Activated B cell treated with CpG ODN at 0.5 μM for 24 hours (primary cell): Measurements from ENCODE around the gene SLC9C1. TPM values are rescaled to one million over a fixed set of nuclear protein-coding genes. Genes with fewer than 3 reads are reported as not detected.
A peak's percentile ranks its signal among the peaks of the same experiment; 100 is the strongest.

Source experiments
- ATAC-seq: fragments of 200-7000 bp; cut with Tn5 transposase; one replicate; pipeline ENCODE4 v1.10.0; 2021; ENCODE audit warnings: low read depth, mild to moderate bottlenecking, moderate library complexity
- CTCF ChIA-PET: fragments of 350-600 bp; sonication (Branson Sonifier 250); formaldehyde crosslinking; loops from one replicate; lab custom pipeline; 2021; ENCODE audit warnings: antibody characterized with exemption; lab: Charles Lee
- POLR2A ChIA-PET: fragments of 350-600 bp; sonication (Branson Sonifier 250); formaldehyde crosslinking; loops from one replicate; lab custom pipeline; 2021; ENCODE audit warnings: antibody characterized with exemption; lab: Charles Lee
- DNase-seq: peaks from one replicate; pipeline ENCODE4 v3.0.0; 2022
- H3K27ac Mint-ChIP-seq: one replicate; pipeline ENCODE4 v1.8.0; 2020; ENCODE audit warnings: mixed read lengths
- H3K27me3 Mint-ChIP-seq: one replicate; pipeline ENCODE4 v1.8.0; 2021; ENCODE audit warnings: mixed read lengths
- H3K36me3 Mint-ChIP-seq: one replicate; pipeline ENCODE4 v1.8.0; 2021; ENCODE audit warnings: low read depth, mixed read lengths
- H3K4me1 Mint-ChIP-seq: one replicate; pipeline ENCODE4 v1.8.0; 2021; ENCODE audit warnings: mixed read lengths
- H3K4me3 Mint-ChIP-seq: one replicate; pipeline ENCODE4 v1.8.0; 2020; ENCODE audit warnings: mild to moderate bottlenecking, mixed read lengths
- H3K9me3 Mint-ChIP-seq: one replicate; pipeline ENCODE4 v1.8.0; 2020; ENCODE audit warnings: mixed read lengths
- CTCF ChIP-seq: fragments of 200-600 bp; IDR thresholded peaks from one replicate; pipeline ENCODE4 v1.8.0; 2022; ENCODE audit warnings: antibody characterized with exemption, mild to moderate bottlenecking
- intact Hi-C: fragments of 100-400 bp; cut with micrococcal nuclease; formaldehyde crosslinking; loops from one replicate; pipeline ENCODE4 v1.15.1; 2024
- total RNA-seq: library from RNA; stranded (reverse); gene quantifications from 2 replicates; pipeline ENCODE4 v1.2.3, GENCODE V29; 2022

Gene SLC9C1
- total RNA-seq, 1 donor from 2014 or later = 0.58 TPM

- no peaks in the 10 kb centered on the region for H3K27me3 Mint-ChIP-seq
- ChIA-PET POLR2A (no interaction called here), CTCF (no interaction called here)
- H3K4me3 Mint-ChIP-seq = no peak overlapping the region
- H3K4me1 Mint-ChIP-seq = peaks cover 18% of the 10 kb centered on the region
- intact Hi-C loops = no loop called here
- ATAC-seq (no peak), DNase-seq (no peak)
- H3K27ac Mint-ChIP-seq = no peak overlapping the region
- H3K36me3 Mint-ChIP-seq = no peaks in the 10 kb centered on the region
- no peak for TF ChIP-seq CTCF
- peaks cover 2% of the 10 kb centered on the region for H3K9me3 Mint-ChIP-seq
These were observed 124.0 kb downstream of the SLC9C1 start for GRCh38 chr3:112170046-112170445.

- Mint-ChIP-seq H3K9me3 (no peaks in the 10 kb centered on the region), H3K4me1 (peaks cover 18% of the 10 kb centered on the region), H3K27ac (no peak overlapping the region), H3K36me3 (no peaks in the 10 kb centered on the region), H3K27me3 (no peaks in the 10 kb centered on the region), H3K4me3 (no peak overlapping the region)
- ChIA-PET POLR2A (no interaction called here), CTCF (no interaction called here)
- ATAC-seq (peak; percentile 79), DNase-seq (no peak)
- intact Hi-C loops = loop anchor here (5.0 kb wide), 1 partner anchor 75 kb away; no protein-coding TSS in a partner anchor
- TF ChIP-seq CTCF = no peak
These were observed 126.3 kb downstream of the SLC9C1 start for GRCh38 chr3:112167758-112168157.

GRCh38 chr3:112149136-112149535, 144.9 kb downstream of the SLC9C1 start:
- Mint-ChIP-seq H3K4me1 (no peaks in the 10 kb centered on the region), H3K9me3 (peaks cover 25% of the 10 kb centered on the region)
- ATAC-seq = no peak

GRCh38 chr3:112143689-112144088, 150.3 kb downstream of the SLC9C1 start:
- peaks cover 8% of the 10 kb centered on the region for H3K4me1 Mint-ChIP-seq
- no peak for ATAC-seq
- H3K27ac Mint-ChIP-seq = no peak overlapping the region
- H3K36me3 Mint-ChIP-seq = peaks cover 3% of the 10 kb centered on the region
- H3K4me3 Mint-ChIP-seq = no peak overlapping the region
- POLR2A ChIA-PET = no interaction called here
- CTCF ChIA-PET = no interaction called here
- H3K27me3 Mint-ChIP-seq = no peaks in the 10 kb centered on the region
- no peak for TF ChIP-seq CTCF
- intact Hi-C loops = no loop called here
- no peak for DNase-seq
- peaks cover 32% of the 10 kb centered on the region for H3K9me3 Mint-ChIP-seq

More at GRCh38 chr3:112149136-112149535, 144.9 kb downstream of the SLC9C1 start:
- Mint-ChIP-seq H3K27ac (no peak overlapping the region), H3K36me3 (peaks cover 3% of the 10 kb centered on the region), H3K27me3 (no peaks in the 10 kb centered on the region), H3K4me3 (no peak overlapping the region)
- ChIA-PET CTCF (no interaction called here), POLR2A (no interaction called here)
- no peak for TF ChIP-seq CTCF
- DNase-seq = no peak
- intact Hi-C loops = no loop called here

GRCh38 chr3:112143251-112143650, 150.8 kb downstream of the SLC9C1 start:
- ATAC-seq (peak; percentile 54), DNase-seq (no peak)
- no peak for TF ChIP-seq CTCF
- CTCF ChIA-PET = no interaction called here
- peaks cover 9% of the 10 kb centered on the region for H3K4me1 Mint-ChIP-seq
- H3K27ac Mint-ChIP-seq = no peak overlapping the region
- H3K9me3 Mint-ChIP-seq = peaks cover 32% of the 10 kb centered on the region
- POLR2A ChIA-PET = no interaction called here
- peaks cover 3% of the 10 kb centered on the region for H3K36me3 Mint-ChIP-seq
- no peaks in the 10 kb centered on the region for H3K27me3 Mint-ChIP-seq
- intact Hi-C loops = no loop called here
- no peak overlapping the region for H3K4me3 Mint-ChIP-seq
